ENCODE results near the gene APCS.
A peak's percentile ranks its signal among the peaks of the same experiment; 100 is the strongest.

Gene APCS, protein sequence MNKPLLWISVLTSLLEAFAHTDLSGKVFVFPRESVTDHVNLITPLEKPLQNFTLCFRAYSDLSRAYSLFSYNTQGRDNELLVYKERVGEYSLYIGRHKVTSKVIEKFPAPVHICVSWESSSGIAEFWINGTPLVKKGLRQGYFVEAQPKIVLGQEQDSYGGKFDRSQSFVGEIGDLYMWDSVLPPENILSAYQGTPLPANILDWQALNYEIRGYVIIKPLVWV

DNA sequence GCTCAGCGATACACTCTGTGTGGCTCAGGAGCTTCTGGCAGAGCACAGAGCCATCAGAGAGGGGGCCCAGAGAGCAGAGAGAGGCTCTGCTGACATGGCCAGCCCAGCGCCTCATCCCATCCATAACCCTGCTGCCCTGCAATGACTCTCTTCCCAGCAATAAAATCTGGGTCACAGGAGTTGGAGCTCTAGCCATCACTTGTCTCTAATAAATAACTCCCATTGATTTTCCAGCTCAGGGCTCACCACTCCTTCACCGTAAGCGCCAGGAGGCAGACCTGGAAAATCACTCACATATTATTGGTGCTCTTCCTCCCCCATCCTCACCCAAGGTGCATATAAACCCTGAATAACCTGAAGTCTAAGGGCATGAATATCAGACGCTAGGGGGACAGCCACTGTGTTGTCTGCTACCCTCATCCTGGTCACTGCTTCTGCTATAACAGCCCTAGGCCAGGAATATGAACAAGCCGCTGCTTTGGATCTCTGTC is at the start of gene APCS:
TSS of gene APCS (plus strand) at position 366 of the 491 bp plus-strand sequence. CDS start at position 462, 96 bp downstream.
- no peak for DNase-seq (ENCODE audit: low spot score)

DNA sequence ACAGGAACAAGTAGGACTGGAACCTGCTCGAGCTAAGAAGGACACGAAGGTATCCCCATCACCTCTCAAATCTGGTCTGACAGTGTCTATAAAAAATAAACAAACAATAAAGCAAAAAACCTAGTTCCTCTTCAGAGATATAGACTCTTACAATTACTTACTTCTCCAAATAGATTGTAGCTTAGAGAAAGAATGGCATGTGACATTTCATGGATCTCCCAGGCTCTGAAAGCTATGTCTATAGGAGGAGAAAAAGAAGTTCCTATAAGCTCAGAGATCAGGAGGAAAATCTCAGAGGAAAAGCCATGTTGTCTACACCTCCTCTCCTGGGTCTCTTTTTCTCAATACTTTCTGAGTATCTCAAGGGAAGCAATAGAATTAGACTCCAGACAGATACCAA is 39.5 kb upstream of the APCS start:
- no peak for DNase-seq (ENCODE audit: low spot score)

DNA sequence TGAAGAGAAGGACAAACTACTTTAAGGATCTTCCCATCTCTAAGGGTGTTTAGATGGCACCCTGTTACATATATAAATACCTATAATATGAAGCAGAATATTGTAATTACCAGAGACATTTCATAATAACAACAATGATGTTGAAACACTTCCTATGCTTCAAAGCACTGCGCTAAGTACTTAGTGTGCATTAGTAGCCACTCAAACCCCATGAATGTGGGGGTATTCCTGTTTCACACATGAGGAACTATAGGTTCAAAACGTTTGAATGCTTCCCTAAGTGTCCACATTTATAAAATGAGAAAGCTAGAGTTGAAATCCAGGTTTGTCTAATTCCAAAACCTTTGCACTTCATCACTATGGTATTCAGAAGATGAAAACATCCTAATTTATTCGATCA is 33.4 kb upstream of the APCS start:
- no peak for DNase-seq (ENCODE audit: low spot score)

DNA sequence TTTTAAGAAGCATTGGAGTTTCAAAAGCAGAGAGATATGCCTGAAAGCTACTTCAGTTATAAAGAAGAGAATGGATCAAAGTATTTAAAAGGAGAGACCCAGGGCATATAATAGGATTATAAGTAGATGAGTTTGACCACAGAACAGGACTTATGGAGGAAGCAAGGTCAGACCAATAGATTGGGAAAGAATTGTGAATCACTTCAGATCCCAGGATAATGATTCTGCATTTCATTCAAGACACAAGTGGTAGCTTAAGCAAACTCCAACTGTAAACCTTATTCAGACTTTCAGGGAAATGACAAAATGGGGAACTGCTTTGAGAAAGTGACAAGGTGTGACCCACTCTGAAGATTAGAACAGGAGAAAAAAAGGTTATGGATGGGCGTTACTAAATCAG is 32.9 kb upstream of the APCS start:
- DNase-seq (ENCODE audit: low spot score): no peak

DNA sequence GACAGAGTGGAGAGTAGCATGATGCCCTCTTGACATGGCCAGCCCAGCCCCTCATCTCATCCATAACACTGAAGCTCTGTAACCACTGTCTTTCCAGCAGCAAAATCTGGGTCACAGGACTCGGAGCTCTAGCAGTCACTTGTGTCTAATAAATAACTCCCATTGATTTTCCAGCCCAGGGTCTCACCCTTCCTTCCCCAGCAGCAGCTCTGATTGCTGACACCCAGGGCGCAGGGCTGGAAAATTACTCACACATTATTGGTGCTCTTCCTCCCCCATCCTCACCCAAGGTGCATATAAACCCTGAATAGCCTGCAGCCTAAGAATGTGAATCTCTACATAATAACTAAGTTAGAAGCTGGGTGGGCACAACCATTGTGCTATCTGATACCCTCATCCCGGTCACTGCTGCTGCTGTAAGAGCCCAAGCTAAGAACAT is 30.7 kb upstream of the APCS start:
- DNase-seq (ENCODE audit: low spot score): no peak

GRCh38 chr1:159560599-159560998 is 27.0 kb upstream of the APCS start:
- no peak for DNase-seq (ENCODE audit: low spot score)

GRCh38 chr1:159561497-159561896 is 26.1 kb upstream of the APCS start:
- DNase-seq (ENCODE audit: low spot score): no peak

- peak; percentile 10 for DNase-seq (ENCODE audit: low spot score)
These were observed 24.9 kb upstream of the APCS start for GRCh38 chr1:159562680-159563079.

- DNase-seq (ENCODE audit: low spot score): no peak
These were observed 10.2 kb upstream of the APCS start for GRCh38 chr1:159577446-159577845.

GRCh38 chr1:159580340-159580739 is 7.3 kb upstream of the APCS start:
- no peak for DNase-seq (ENCODE audit: low spot score)

GRCh38 chr1:159581422-159581821 is 6.2 kb upstream of the APCS start:
- DNase-seq (ENCODE audit: low spot score): no peak

DNA sequence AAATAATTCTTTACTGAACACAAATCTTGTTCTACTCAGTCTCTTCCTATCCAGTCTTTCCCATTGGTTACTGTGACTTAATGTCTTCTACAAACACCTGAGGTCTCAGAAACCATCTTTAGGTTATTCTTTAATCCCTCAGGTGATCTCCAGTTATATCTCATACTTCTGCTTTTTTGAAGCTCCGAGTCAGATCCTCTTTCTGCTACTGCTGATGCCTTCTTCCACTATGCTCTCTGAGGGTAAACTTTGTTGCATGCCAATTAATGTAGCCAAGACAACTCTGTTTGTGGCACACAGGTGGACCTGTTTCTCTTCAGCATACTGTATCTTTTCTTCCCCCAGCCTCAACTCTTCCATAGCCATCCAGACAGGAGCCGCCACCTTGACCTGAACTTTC is 3.1 kb upstream of the APCS start:
- no peak for DNase-seq (ENCODE audit: low spot score)

- no peak for DNase-seq (ENCODE audit: low spot score)
These were observed 4.4 kb downstream of the APCS start for GRCh38 chr1:159591981-159592380.

GRCh38 chr1:159594625-159595405 is 7.2 kb downstream of the APCS start:
- DNase-seq (ENCODE audit: low spot score): no peak

GRCh38 chr1:159598196-159598595 is 10.6 kb downstream of the APCS start:
- DNase-seq (ENCODE audit: low spot score): peak; percentile 10

DNA sequence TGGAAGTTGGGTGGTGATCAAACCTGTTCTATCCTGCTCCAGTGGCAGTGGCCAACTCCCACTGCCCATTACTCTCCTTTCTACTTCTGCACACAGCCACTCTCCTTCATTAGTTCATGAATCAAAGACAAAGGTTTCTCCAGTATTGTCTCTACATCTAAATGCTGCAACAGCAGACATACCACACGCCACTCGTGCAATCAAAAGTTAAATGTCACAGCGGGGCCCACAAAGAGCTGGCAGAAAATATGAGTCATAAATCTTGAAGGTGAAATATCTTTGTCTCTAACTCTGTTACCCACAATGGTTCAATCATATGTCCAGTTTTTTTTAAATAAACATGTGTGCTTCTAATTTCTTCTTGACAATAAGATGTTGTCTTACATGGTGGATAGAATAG is 13.3 kb downstream of the APCS start:
- no peak for DNase-seq (ENCODE audit: low spot score)

DNA sequence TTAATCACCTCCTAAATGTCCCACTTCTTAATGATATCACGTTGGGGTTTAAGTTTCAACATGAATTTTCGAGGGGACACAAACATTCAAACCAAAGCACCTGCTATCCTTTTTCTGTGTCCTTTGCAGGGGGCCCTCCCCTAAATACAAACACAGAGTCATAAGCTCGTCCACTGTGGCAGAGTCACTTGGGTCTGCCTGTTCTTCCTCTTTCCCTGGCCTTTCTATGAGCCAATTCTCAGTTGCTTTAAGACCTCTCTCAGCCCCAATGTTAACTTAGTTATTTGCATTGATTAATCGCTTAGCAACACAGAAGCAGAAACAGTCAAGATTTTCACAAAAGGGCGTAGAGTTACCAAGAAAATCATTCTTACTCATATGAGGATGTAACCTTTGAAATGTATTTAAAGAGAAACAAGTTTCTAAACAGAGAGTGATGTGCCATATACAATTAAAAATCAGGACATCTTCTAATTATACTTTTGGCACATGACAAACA is 14.9 kb downstream of the APCS start:
- DNase-seq (ENCODE audit: low spot score): no peak

GRCh38 chr1:159612211-159612885 is 24.7 kb downstream of the APCS start:
- DNase-seq (ENCODE audit: low spot score): peak; percentile 17

DNA sequence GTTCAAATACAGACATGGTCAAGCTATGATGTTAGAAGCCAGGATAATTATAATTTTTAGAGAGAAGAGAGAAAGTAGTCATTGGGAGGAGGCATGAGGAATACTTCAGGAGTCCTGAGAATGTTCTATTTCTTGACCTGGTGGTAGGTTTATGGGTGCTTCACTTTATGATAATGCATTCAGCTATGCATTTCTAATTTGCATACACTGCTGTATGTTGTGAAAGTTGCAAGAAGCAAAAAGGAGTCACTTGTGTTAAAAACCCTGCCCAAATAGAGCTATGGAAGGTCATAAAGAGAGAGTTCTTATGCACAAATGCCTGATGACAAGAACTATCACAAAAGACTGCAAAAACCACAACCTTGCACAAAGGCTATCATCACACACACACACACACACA is 45.3 kb downstream of the APCS start:
- DNase-seq (ENCODE audit: low spot score): no peak

Data from iPS-NIHi11 (cell line).